Endodermal cell (in vitro differentiated cells): ENCODE data around the gene NDUFV3. TPM values are rescaled to one million over a fixed set of nuclear protein-coding genes. Genes with fewer than 3 reads are reported as not detected.
A peak's percentile ranks its signal among the peaks of the same experiment; 100 is the strongest.
"Not testable (repeated sequence)": the region's sequence is repeated elsewhere in the genome, so short reads cannot be mapped to it uniquely, and the experiment has no call there.

Experiments
- DNase-seq: peaks from one replicate; pipeline ENCODE4 v3.0.0-alpha.2; 2017
- H3K27ac ChIP-seq: 2 replicates; pipeline ENCODE4 v1.5.1; 2013; ENCODE audit warnings: mild to moderate bottlenecking, low read depth, low read length, moderate library complexity
- H3K27me3 ChIP-seq: 2 replicates; pipeline ENCODE4 v1.6.1; 2013; ENCODE audit warnings: mild to moderate bottlenecking, low read length, moderate library complexity; ENCODE audit not compliant: insufficient read depth, control insufficient read depth, poor library complexity, severe bottlenecking
- H3K36me3 ChIP-seq: 2 replicates; pipeline ENCODE4 v1.7.0; 2013; ENCODE audit warnings: mild to moderate bottlenecking, low read length, moderate library complexity; ENCODE audit not compliant: control insufficient read depth, insufficient read depth
- H3K4me1 ChIP-seq: one replicate; pipeline ENCODE4 v1.7.0; 2013; ENCODE audit warnings: low read length; ENCODE audit not compliant: control insufficient read depth, insufficient read depth
- H3K4me3 ChIP-seq: 2 replicates; pipeline ENCODE4 v1.5.1; 2013; ENCODE audit warnings: mild to moderate bottlenecking, low read length, moderate library complexity
- H3K9ac ChIP-seq: 2 replicates; pipeline ENCODE4 v1.6.1; 2013; ENCODE audit warnings: mild to moderate bottlenecking, low read length, moderate library complexity; ENCODE audit not compliant: poor library complexity, severe bottlenecking; ENCODE audit errors: extremely low read depth
- H3K9me3 ChIP-seq: 2 replicates; pipeline ENCODE4 v1.6.1; 2013; ENCODE audit warnings: mild to moderate bottlenecking, low read length, moderate library complexity; ENCODE audit not compliant: control insufficient read depth
- H3K27ac Mint-ChIP-seq: 2 replicates; pipeline ENCODE4 v1.8.0; 2020; ENCODE audit warnings: mixed read lengths
- H3K27me3 Mint-ChIP-seq: 2 replicates; pipeline ENCODE4 v1.8.0; 2021; ENCODE audit warnings: mild to moderate bottlenecking, mixed read lengths; ENCODE audit not compliant: insufficient read depth
- H3K36me3 Mint-ChIP-seq: 2 replicates; pipeline ENCODE4 v1.8.0; 2020; ENCODE audit warnings: low read depth, mixed read lengths
- H3K4me1 Mint-ChIP-seq: 2 replicates; pipeline ENCODE4 v1.8.0; 2020; ENCODE audit warnings: mixed read lengths
- H3K4me3 Mint-ChIP-seq: 2 replicates; pipeline ENCODE4 v1.8.0; 2020; ENCODE audit warnings: mild to moderate bottlenecking, moderate library complexity, mixed read lengths
- H3K9me3 Mint-ChIP-seq: 2 replicates; pipeline ENCODE4 v1.8.0; 2020; ENCODE audit warnings: mild to moderate bottlenecking, mixed read lengths
- CTCF ChIP-seq: fragments of 200-600 bp; sonication (generic); conservative IDR thresholded peaks from 2 replicates; pipeline ENCODE4 v1.5.0; 2021; ENCODE audit warnings: antibody characterized with exemption, mild to moderate bottlenecking
- WGBS, 2 experiments: methylation state at CpG; one replicate each; pipeline versions ENCODE4 v1.1.5 to v1.1.7; 2013; ENCODE audit warnings: missing lambda C conversion rate in 2 of 2, mixed read lengths in 1 of 2; ENCODE audit not compliant: insufficient coverage in 1 of 2, insufficient read length in 1 of 2; 5-methylcytosine and 5-hydroxymethylcytosine counted together
- total RNA-seq, 2 donors: library from RNA; stranded (reverse); fragmentation: NEBNext Ultra II Directional in 1 of 2; extraction: Animal tissue kit (Norgen Biotek cat#: 25700) in 1 of 2; gene quantifications; 2 replicates in 1 of 2; 3 replicates in 1 of 2; pipeline ENCODE4 v1.2.1, GENCODE V29; 2021

The NDUFV3 gene
- total RNA-seq, 2 donors from 2014 or later = 25.8 to 27.2 TPM

DNA sequence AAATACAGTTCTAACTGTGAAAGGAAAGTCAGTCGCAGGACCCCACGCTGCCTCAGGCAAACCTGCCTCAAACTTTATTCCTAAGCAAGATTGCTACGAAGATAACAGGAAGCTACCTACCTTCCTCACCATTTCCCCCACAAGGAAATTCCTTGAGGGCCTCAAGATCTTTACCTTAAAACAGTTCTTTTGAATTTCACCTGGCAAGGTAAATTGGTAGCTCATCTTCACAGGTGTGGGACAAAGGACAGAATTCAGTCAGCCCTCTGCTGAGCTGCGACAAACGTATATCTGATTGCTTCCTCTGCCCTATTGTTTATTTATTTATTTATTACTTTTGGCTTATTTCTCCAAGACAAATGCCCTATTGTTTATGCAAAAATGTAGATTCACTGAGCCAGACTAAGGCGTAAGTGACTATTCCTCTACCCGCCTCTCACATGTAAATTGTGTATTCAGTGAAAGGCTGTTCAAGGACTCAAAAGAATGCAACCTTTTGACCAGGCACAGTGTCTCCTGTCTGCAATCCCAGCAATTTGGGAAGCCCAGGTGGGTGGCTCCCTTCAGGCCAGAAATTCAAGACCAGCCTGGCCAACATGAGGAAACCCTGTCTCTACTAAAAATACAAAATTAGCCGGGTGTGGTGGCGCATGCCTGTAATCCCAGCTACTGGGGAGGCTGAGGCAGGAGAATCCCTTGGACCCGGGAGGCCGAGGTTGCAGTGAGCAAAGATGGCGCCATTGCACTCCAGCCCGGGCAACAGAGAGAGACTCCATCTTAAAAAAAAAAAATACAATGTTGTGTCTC is 63.9 kb downstream of the NDUFV3 start:
- peak; percentile 90 for DNase-seq
- Mint-ChIP-seq H3K4me1 (peaks cover 27% of the 10 kb centered on the region), H3K4me3 (no peak overlapping the region), H3K27me3 (no peaks in the 10 kb centered on the region), H3K27ac (peak overlapping the region; percentile 96), H3K36me3 (peaks cover 4% of the 10 kb centered on the region), H3K9me3 (peaks cover 9% of the 10 kb centered on the region)
- H3K27me3 ChIP-seq = no peaks in the 10 kb centered on the region
- no peak for TF ChIP-seq CTCF
- H3K9me3 ChIP-seq = no peaks in the 10 kb centered on the region
- peaks cover 5% of the 10 kb centered on the region for H3K4me1 ChIP-seq
- peak overlapping the region; percentile 52 for H3K27ac ChIP-seq
- peak overlapping the region; percentile 29 for H3K4me3 ChIP-seq
- 56 to 76% methylated on average over 9 to 13 of the region's 13 CpGs for WGBS, 2 experiments
- H3K36me3 ChIP-seq = no peaks in the 10 kb centered on the region
- H3K9ac ChIP-seq = peak overlapping the region; percentile 72

DNA sequence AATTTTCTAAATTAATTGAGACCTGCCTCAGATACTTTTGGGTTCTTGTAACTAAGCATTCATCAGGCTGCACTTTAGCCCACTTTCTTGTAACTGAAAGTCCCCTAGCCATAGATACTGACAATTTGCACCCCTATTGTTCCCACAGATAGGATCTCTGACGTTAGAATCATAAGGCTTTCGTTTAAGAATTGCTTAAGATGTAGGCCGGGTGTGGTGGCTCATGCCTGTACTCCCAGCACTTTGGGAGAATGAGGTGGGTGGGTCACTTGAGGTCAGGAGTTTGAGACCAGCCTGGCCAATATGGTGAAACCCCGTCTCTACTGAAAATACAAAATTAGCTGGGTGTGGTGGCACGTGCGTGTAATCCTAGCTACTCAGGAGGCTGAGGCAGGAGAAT is 65.0 kb downstream of the NDUFV3 start:
- H3K36me3 Mint-ChIP-seq, H3K27me3 ChIP-seq, H3K4me3 ChIP-seq, H3K9me3 Mint-ChIP-seq, H3K27me3 Mint-ChIP-seq, H3K27ac ChIP-seq, DNase-seq, H3K36me3 ChIP-seq, H3K4me3 Mint-ChIP-seq, H3K4me1 ChIP-seq, H3K9me3 ChIP-seq: not testable (repeated sequence)
- H3K9ac ChIP-seq = peak overlapping the region; percentile 72
- 76 to 88% methylated on average over 6 of the region's 6 CpGs for WGBS, 2 experiments
- H3K27ac Mint-ChIP-seq = peak overlapping the region; percentile 96
- H3K4me1 Mint-ChIP-seq = peaks cover 31% of the 10 kb centered on the region

DNA sequence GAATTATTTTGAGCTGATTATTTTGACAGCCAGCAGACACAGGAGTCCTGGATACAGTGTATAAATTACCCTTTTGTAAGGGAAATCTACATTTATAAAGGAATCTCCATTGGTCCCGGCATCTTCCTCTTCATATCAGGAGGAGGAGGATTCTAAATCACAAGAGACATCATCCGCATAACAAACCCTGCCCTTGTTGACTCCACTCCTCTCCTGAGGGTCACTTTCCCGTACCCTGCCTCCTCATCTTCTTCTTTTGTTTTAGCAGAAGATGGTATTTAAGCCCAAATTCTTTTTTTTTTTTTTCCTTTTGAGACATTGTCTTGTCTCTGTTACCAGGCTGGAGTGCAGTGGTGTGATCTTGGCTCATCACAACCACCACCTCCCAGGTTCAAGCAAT is 66.6 kb downstream of the NDUFV3 start:
- no peaks in the 10 kb centered on the region for H3K27me3 ChIP-seq
- no peak overlapping the region for H3K27ac ChIP-seq
- Mint-ChIP-seq H3K27me3 (no peaks in the 10 kb centered on the region), H3K27ac (peak overlapping the region; percentile 70), H3K4me1 (peaks cover 27% of the 10 kb centered on the region), H3K9me3 (peaks cover 9% of the 10 kb centered on the region), H3K36me3 (peaks cover 4% of the 10 kb centered on the region), H3K4me3 (no peak overlapping the region)
- no peaks in the 10 kb centered on the region for H3K36me3 ChIP-seq
- H3K9me3 ChIP-seq = no peaks in the 10 kb centered on the region
- no peak for TF ChIP-seq CTCF
- DNase-seq = no peak
- WGBS, 2 experiments = 83 to 85% methylated on average over 2 to 3 of the region's 3 CpGs
- peaks cover 7% of the 10 kb centered on the region for H3K4me1 ChIP-seq
- no peak overlapping the region for H3K4me3 ChIP-seq
- no peak overlapping the region for H3K9ac ChIP-seq
